Measurements from ENCODE around the gene KDM1A. TPM values are rescaled to one million over a fixed set of nuclear protein-coding genes. Genes with fewer than 3 reads are reported as not detected.

Gene KDM1A
- total RNA-seq, 2 donors from 2014 or later: 32.2 to 34.4 TPM

GRCh38 chr1:23114424-23115079, 95.3 kb downstream of the KDM1A start:
- DNase-seq (no peak), ATAC-seq (no peak)
- no peak overlapping the region for H3K4me3 Mint-ChIP-seq
- no peaks in the 10 kb centered on the region for H3K27me3 Mint-ChIP-seq
- H3K36me3 Mint-ChIP-seq (ENCODE audit: low read depth): peaks cover 2% of the 10 kb centered on the region
- peaks cover 43% of the 10 kb centered on the region for H3K4me1 Mint-ChIP-seq
- H3K9me3 ChIP-seq (ENCODE audit: control insufficient read depth, low read length, poor library complexity, severe bottlenecking): no peaks in the 10 kb centered on the region
- no peak overlapping the region for H3K27ac Mint-ChIP-seq

GRCh38 chr1:23116216-23116836, 97.1 kb downstream of the KDM1A start:
- ATAC-seq: no peak
- H3K4me1 Mint-ChIP-seq: peaks cover 38% of the 10 kb centered on the region
- H3K9me3 ChIP-seq (ENCODE audit: control insufficient read depth, low read length, poor library complexity, severe bottlenecking): no peaks in the 10 kb centered on the region
- H3K36me3 Mint-ChIP-seq (ENCODE audit: low read depth): peaks cover 2% of the 10 kb centered on the region
- H3K4me3 Mint-ChIP-seq: peak overlapping the region; percentile 3
- H3K27me3 Mint-ChIP-seq: no peaks in the 10 kb centered on the region
- H3K27ac Mint-ChIP-seq: peak overlapping the region; percentile 75
- DNase-seq: no peak

GRCh38 chr1:23116921-23117699, 97.8 kb downstream of the KDM1A start:
- Mint-ChIP-seq H3K27ac (peak overlapping the region; percentile 75), H3K36me3 (ENCODE audit: low read depth) (peaks cover 2% of the 10 kb centered on the region), H3K4me3 (no peak overlapping the region), H3K27me3 (no peaks in the 10 kb centered on the region), H3K4me1 (peaks cover 31% of the 10 kb centered on the region)
- H3K9me3 ChIP-seq (ENCODE audit: control insufficient read depth, low read length, poor library complexity, severe bottlenecking): no peaks in the 10 kb centered on the region
- DNase-seq: no peak
- no peak for ATAC-seq

GRCh38 chr1:23118407-23118806, 99.1 kb downstream of the KDM1A start:
- Mint-ChIP-seq H3K27ac (peak overlapping the region; percentile 92), H3K4me3 (peak overlapping the region; percentile 70), H3K4me1 (peaks cover 27% of the 10 kb centered on the region), H3K27me3 (no peaks in the 10 kb centered on the region), H3K36me3 (ENCODE audit: low read depth) (no peaks in the 10 kb centered on the region)
- no peak for DNase-seq
- no peaks in the 10 kb centered on the region for H3K9me3 ChIP-seq (ENCODE audit: control insufficient read depth, low read length, poor library complexity, severe bottlenecking)
- no peak for ATAC-seq

- ATAC-seq (peak; percentile 85), DNase-seq (no peak)
- Mint-ChIP-seq H3K4me1 (peaks cover 33% of the 10 kb centered on the region), H3K27me3 (no peaks in the 10 kb centered on the region), H3K4me3 (peak overlapping the region; percentile 70), H3K36me3 (ENCODE audit: low read depth) (no peaks in the 10 kb centered on the region), H3K27ac (peak overlapping the region; percentile 92)
- H3K9me3 ChIP-seq (ENCODE audit: control insufficient read depth, low read length, poor library complexity, severe bottlenecking): no peaks in the 10 kb centered on the region
These were observed 99.9 kb downstream of the KDM1A start for GRCh38 chr1:23118957-23119792.

- Mint-ChIP-seq H3K4me1 (peaks cover 36% of the 10 kb centered on the region), H3K27me3 (no peaks in the 10 kb centered on the region), H3K36me3 (ENCODE audit: low read depth) (no peaks in the 10 kb centered on the region), H3K4me3 (no peak overlapping the region), H3K27ac (peak overlapping the region; percentile 92)
- ATAC-seq: no peak
- DNase-seq: no peak
- no peaks in the 10 kb centered on the region for H3K9me3 ChIP-seq (ENCODE audit: control insufficient read depth, low read length, poor library complexity, severe bottlenecking)
These were observed 101.1 kb downstream of the KDM1A start for GRCh38 chr1:23120383-23120782.

- Mint-ChIP-seq H3K27ac (peak overlapping the region; percentile 61), H3K36me3 (ENCODE audit: low read depth) (no peaks in the 10 kb centered on the region), H3K27me3 (no peaks in the 10 kb centered on the region), H3K4me1 (peaks cover 43% of the 10 kb centered on the region), H3K4me3 (no peak overlapping the region)
- DNase-seq (no peak), ATAC-seq (no peak)
- no peaks in the 10 kb centered on the region for H3K9me3 ChIP-seq (ENCODE audit: control insufficient read depth, low read length, poor library complexity, severe bottlenecking)
These were observed 102.9 kb downstream of the KDM1A start for GRCh38 chr1:23122023-23122748.

GRCh38 chr1:23122796-23123195, 103.5 kb downstream of the KDM1A start:
- ATAC-seq (no peak), DNase-seq (no peak)
- H3K27ac Mint-ChIP-seq: peak overlapping the region; percentile 61
- no peaks in the 10 kb centered on the region for H3K9me3 ChIP-seq (ENCODE audit: control insufficient read depth, low read length, poor library complexity, severe bottlenecking)
- H3K4me3 Mint-ChIP-seq: no peak overlapping the region
- H3K36me3 Mint-ChIP-seq (ENCODE audit: low read depth): no peaks in the 10 kb centered on the region
- no peaks in the 10 kb centered on the region for H3K27me3 Mint-ChIP-seq
- H3K4me1 Mint-ChIP-seq: peaks cover 40% of the 10 kb centered on the region

GRCh38 chr1:23123528-23123927, 104.3 kb downstream of the KDM1A start:
- Mint-ChIP-seq H3K36me3 (ENCODE audit: low read depth) (no peaks in the 10 kb centered on the region), H3K4me1 (peaks cover 38% of the 10 kb centered on the region), H3K27ac (no peak overlapping the region), H3K27me3 (no peaks in the 10 kb centered on the region), H3K4me3 (no peak overlapping the region)
- H3K9me3 ChIP-seq (ENCODE audit: control insufficient read depth, low read length, poor library complexity, severe bottlenecking): no peaks in the 10 kb centered on the region
- ATAC-seq (no peak), DNase-seq (no peak)

GRCh38 chr1:23124259-23125026, 105.2 kb downstream of the KDM1A start:
- ATAC-seq (no peak), DNase-seq (no peak)
- Mint-ChIP-seq H3K4me1 (peaks cover 32% of the 10 kb centered on the region), H3K27ac (no peak overlapping the region), H3K4me3 (peak overlapping the region; percentile 12), H3K36me3 (ENCODE audit: low read depth) (no peaks in the 10 kb centered on the region), H3K27me3 (no peaks in the 10 kb centered on the region)
- H3K9me3 ChIP-seq (ENCODE audit: control insufficient read depth, low read length, poor library complexity, severe bottlenecking): no peaks in the 10 kb centered on the region

- Mint-ChIP-seq H3K4me1 (peaks cover 34% of the 10 kb centered on the region), H3K36me3 (ENCODE audit: low read depth) (no peaks in the 10 kb centered on the region), H3K27me3 (no peaks in the 10 kb centered on the region), H3K4me3 (no peak overlapping the region), H3K27ac (peak overlapping the region; percentile 27)
- no peaks in the 10 kb centered on the region for H3K9me3 ChIP-seq (ENCODE audit: control insufficient read depth, low read length, poor library complexity, severe bottlenecking)
- ATAC-seq (no peak), DNase-seq (no peak)
These were observed 106.2 kb downstream of the KDM1A start for GRCh38 chr1:23125489-23125888.

- Mint-ChIP-seq H3K4me1 (peaks cover 38% of the 10 kb centered on the region), H3K36me3 (ENCODE audit: low read depth) (no peaks in the 10 kb centered on the region)
These were observed 106.9 kb downstream of the KDM1A start for GRCh38 chr1:23126200-23126599.

More at GRCh38 chr1:23126200-23126599, 106.9 kb downstream of the KDM1A start:
- H3K4me3 Mint-ChIP-seq: no peak overlapping the region
- peak overlapping the region; percentile 27 for H3K27ac Mint-ChIP-seq
- H3K9me3 ChIP-seq (ENCODE audit: control insufficient read depth, low read length, poor library complexity, severe bottlenecking): no peaks in the 10 kb centered on the region
- DNase-seq (no peak), ATAC-seq (no peak)
- H3K27me3 Mint-ChIP-seq: no peaks in the 10 kb centered on the region
